IMR-90 (cell line): ENCODE measurements around the gene UPB1. TPM values are rescaled to one million over a fixed set of nuclear protein-coding genes. Genes with fewer than 3 reads are reported as not detected.

ENCODE experiments used
- ATAC-seq: fragments of 200-7000 bp; cut with Tn5 transposase; 2 replicates; pipeline ENCODE4 v1.9.1; 2020; ENCODE audit warnings: low read depth, mild to moderate bottlenecking, moderate library complexity
- BruUV-seq: library from RNA; stranded (reverse); fragments of 400-500 nt; replicated peaks from 2 replicates; lab custom pipeline; 2021; lab: Mats Ljungman, UMichigan
- CTCF ChIA-PET: fragments of 300-600 bp; formaldehyde crosslinking; extraction: SDS; loops from one replicate; lab custom pipeline; 2021; ENCODE audit warnings: antibody characterized with exemption; lab: Yijun Ruan, JAX
- POLR2A ChIA-PET: fragments of 300-600 bp; sonication (Branson Sonifier 250); formaldehyde crosslinking; loops from one replicate; lab custom pipeline; 2022; ENCODE audit warnings: antibody characterized with exemption; ENCODE audit not compliant: unreplicated experiment; lab: Charles Lee
- DNase-seq: peaks from one replicate; pipeline ENCODE4 v3.0.0; 2013
- H2AFZ ChIP-seq: replicated peaks from 2 replicates; pipeline ENCODE3; 2013; ENCODE audit warnings: low read length, mild to moderate bottlenecking; ENCODE audit not compliant: poor library complexity
- H2AK5ac ChIP-seq: 2 replicates; pipeline ENCODE4 v1.6.1; 2013; ENCODE audit warnings: low read depth, low read length, inconsistent platforms
- H2AK9ac ChIP-seq: replicated peaks from 2 replicates; pipeline ENCODE3; 2013; ENCODE audit warnings: mild to moderate bottlenecking, low read depth, low read length, moderate library complexity; ENCODE audit not compliant: poor library complexity
- H2BK120ac ChIP-seq: 2 replicates; pipeline ENCODE4 v1.6.1; 2013; ENCODE audit warnings: low read depth, low read length, inconsistent platforms
- H2BK15ac ChIP-seq: 3 replicates; pipeline ENCODE4 v1.6.1; 2013; ENCODE audit warnings: low read depth, low read length, inconsistent platforms
- H2BK20ac ChIP-seq: 2 replicates; pipeline ENCODE4 v1.6.1; 2013; ENCODE audit warnings: low read depth, mild to moderate bottlenecking, inconsistent platforms, low read length, moderate library complexity
- H2BK5ac ChIP-seq: 2 replicates; pipeline ENCODE4 v1.6.1; 2013; ENCODE audit warnings: mild to moderate bottlenecking, low read depth, low read length, inconsistent platforms; ENCODE audit not compliant: poor library complexity, severe bottlenecking
- H3K14ac ChIP-seq: replicated peaks from 2 replicates; pipeline ENCODE4 v1.6.1; 2013; ENCODE audit warnings: low read depth, low read length, inconsistent platforms
- H3K18ac ChIP-seq: 2 replicates; pipeline ENCODE4 v1.6.1; 2013; ENCODE audit warnings: low read depth, low read length, control low read depth
- H3K23ac ChIP-seq: 2 replicates; pipeline ENCODE4 v1.6.1; 2013; ENCODE audit warnings: low read depth, low read length, inconsistent platforms
- H3K27ac ChIP-seq: 2 replicates; pipeline ENCODE4 v1.5.1; 2013; ENCODE audit warnings: mild to moderate bottlenecking, control low read depth, low read length; ENCODE audit not compliant: insufficient read depth
- H3K27me3 ChIP-seq: 2 replicates; pipeline ENCODE4 v1.6.1; 2013; ENCODE audit warnings: low read length; ENCODE audit not compliant: control insufficient read depth, insufficient read depth
- H3K36me3 ChIP-seq: 2 replicates; pipeline ENCODE4 v1.6.1; 2013; ENCODE audit warnings: low read length, mixed read lengths; ENCODE audit not compliant: control insufficient read depth, insufficient read depth
- H3K4ac ChIP-seq: 2 replicates; pipeline ENCODE4 v1.6.1; 2013; ENCODE audit warnings: low read depth, low read length, inconsistent platforms
- H3K4me1 ChIP-seq: 2 replicates; pipeline ENCODE4 v1.6.1; 2013; ENCODE audit warnings: low read length, mixed read lengths; ENCODE audit not compliant: control insufficient read depth, insufficient read depth
- H3K4me2 ChIP-seq: 2 replicates; pipeline ENCODE4 v1.6.1; 2013; ENCODE audit warnings: low read depth, mild to moderate bottlenecking, control low read depth, low read length, moderate library complexity
- H3K4me3 ChIP-seq: 2 replicates; pipeline ENCODE4 v1.5.1; 2013; ENCODE audit warnings: low read depth, mild to moderate bottlenecking, control low read depth, low read length, moderate library complexity; ENCODE audit not compliant: insufficient read depth
- H3K56ac ChIP-seq: 2 replicates; pipeline ENCODE4 v1.6.1; 2013; ENCODE audit warnings: low read length, inconsistent platforms; ENCODE audit not compliant: insufficient read depth; ENCODE audit errors: extremely low read depth
- H3K79me1 ChIP-seq, 2 experiments: 2 replicates each; pipeline ENCODE4 v1.6.1; 2013; ENCODE audit warnings: low read length in 2 of 2, inconsistent platforms in 1 of 2, low read depth in 1 of 2
- H3K9ac ChIP-seq: 2 replicates; pipeline ENCODE4 v1.6.1; 2013; ENCODE audit warnings: low read depth, low read length, control low read depth
- H3K9me1 ChIP-seq: 2 replicates; pipeline ENCODE4 v1.6.1; 2013; ENCODE audit warnings: low read length, inconsistent platforms; ENCODE audit not compliant: insufficient read depth
- H3K9me3 ChIP-seq: 2 replicates; pipeline ENCODE4 v1.6.1; 2013; ENCODE audit warnings: low read length; ENCODE audit not compliant: control insufficient read depth, insufficient read depth
- H4K20me1 ChIP-seq: 2 replicates; pipeline ENCODE4 v1.6.1; 2013; ENCODE audit warnings: low read length, inconsistent platforms; ENCODE audit not compliant: insufficient read depth
- H4K5ac ChIP-seq: 2 replicates; pipeline ENCODE4 v1.6.1; 2013; ENCODE audit warnings: mild to moderate bottlenecking, low read depth, low read length, control low read depth
- H4K8ac ChIP-seq, 2 experiments: 2 replicates each; pipeline ENCODE4 v1.6.1; 2013; ENCODE audit warnings: low read depth in 2 of 2, low read length in 2 of 2, control low read depth in 1 of 2, inconsistent platforms in 1 of 2
- H4K91ac ChIP-seq: 2 replicates; pipeline ENCODE4 v1.6.1; 2013; ENCODE audit warnings: low read depth, low read length, inconsistent platforms; ENCODE audit not compliant: insufficient read depth
- CEBPB ChIP-seq: IDR thresholded peaks from 2 replicates; pipeline ENCODE4 v1.6.1; 2012; ENCODE audit warnings: low read depth, low read length, improper control_type of control experiment
- MAZ ChIP-seq: IDR thresholded peaks from 2 replicates; pipeline ENCODE4 v1.6.1; 2012; ENCODE audit warnings: low read depth, mild to moderate bottlenecking, low read length, improper control_type of control experiment, moderate library complexity, borderline replicate concordance
- NFE2L2 ChIP-seq: fragments of 150-350 bp; IDR thresholded peaks from 2 replicates; pipeline ENCODE4 v1.6.1; 2016; ENCODE audit warnings: low read depth, mild to moderate bottlenecking, low read length
- WGBS, 2 experiments: methylation state at CpG; one replicate each; pipeline versions ENCODE4 v1.1.5 to v1.1.7; 2013; ENCODE audit warnings: missing lambda C conversion rate in 2 of 2; ENCODE audit not compliant: insufficient read length in 1 of 2; ENCODE audit errors: extremely low coverage in 2 of 2; 5-methylcytosine and 5-hydroxymethylcytosine counted together
- dilution Hi-C: fragments of 300-500 bp; cut with HindIII; formaldehyde crosslinking; loops from one replicate; pipeline ENCODE4 v1.14.3; 2018; ENCODE audit warnings: low sequenced_read_pairs; ENCODE audit not compliant: unreplicated experiment
- in situ Hi-C: fragments of 300-500 bp; cut with MboI; formaldehyde crosslinking; loops from 3 replicates; pipeline ENCODE4 v1.14.3; 2019; ENCODE audit warnings: low sequenced_read_pairs, inconsistent platforms, mixed read lengths
- intact Hi-C: fragments of 100-400 bp; cut with micrococcal nuclease; formaldehyde crosslinking; loops from 2 replicates; pipeline ENCODE4 v1.10.0; 2022
- polyA plus RNA-seq, 3 experiments: library from polyadenylated mRNA; depleted of rRNA; stranded (reverse); fragments of >200 nt; gene quantifications; 2 replicates each; pipeline ENCODE4 v1.2.3, GENCODE V29; 2012; ENCODE audit warnings: low replicate concordance in 1 of 3
- total RNA-seq: library from RNA; depleted of rRNA; stranded (reverse); fragments of >200 nt; gene quantifications from 2 replicates; pipeline ENCODE4 v1.2.3, GENCODE V29; 2012

UPB1 gene
- total and polyA plus RNA-seq, 2 of the 4 experiments (the other 2 are of a cell fraction) = under 0.01 to 0.02 TPM

DNA sequence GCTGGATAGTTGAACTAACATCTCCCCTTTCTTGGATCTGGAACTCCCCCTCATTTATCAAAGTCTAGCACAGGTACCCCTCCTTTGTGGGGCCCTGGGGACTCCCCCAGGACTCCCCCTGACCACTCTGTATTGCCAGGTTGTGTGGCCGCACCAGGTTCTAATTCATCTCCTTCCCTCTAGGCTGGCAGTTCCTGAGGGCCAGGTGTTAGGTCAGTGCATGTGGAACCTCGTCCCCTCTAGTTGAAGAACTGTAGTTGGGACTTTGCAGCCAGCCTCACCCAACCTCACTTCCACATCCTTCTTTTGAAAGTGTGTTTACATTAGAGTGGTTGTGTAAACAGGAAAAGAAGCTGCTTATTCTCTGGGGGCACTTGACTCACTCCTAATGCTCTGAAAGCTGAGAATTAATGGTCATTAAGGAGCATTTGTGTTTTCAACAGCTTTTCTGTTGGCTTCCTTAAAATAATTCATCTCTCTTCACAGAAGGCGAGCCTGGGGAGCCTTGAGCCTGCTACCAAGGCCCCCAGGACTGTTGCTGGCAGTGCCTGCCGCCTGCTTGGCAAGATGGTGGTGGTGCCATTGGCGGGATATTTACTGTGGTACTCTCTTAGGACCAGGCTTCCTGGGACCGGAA lies 11.8 kb downstream of the UPB1 start:
- dilution Hi-C loops = no loop called here
- Histone ChIP-seq H3K9me1 (peaks cover 7% of the 10 kb centered on the region; the same call in 1 of the 2 replicates), H3K14ac (no peak overlapping the region), H4K20me1 (no peaks in the 10 kb centered on the region), H3K9ac (no peak overlapping the region), H2BK120ac (no peak overlapping the region), H3K18ac (no peak overlapping the region), H3K56ac (no peak overlapping the region), H2BK20ac (0 out of 2 replicates have a peak overlapping the region, but pooled peaks have one; percentile 41), H3K36me3 (no peaks in the 10 kb centered on the region), H4K91ac (no peak overlapping the region), H3K27ac (no peak overlapping the region), H2BK15ac (no peak overlapping the region), H3K9me3 (no peaks in the 10 kb centered on the region), H3K4me1 (peaks cover 14% of the 10 kb centered on the region), H3K79me1 (no peaks in the 10 kb centered on the region), H3K27me3 (no peaks in the 10 kb centered on the region), H3K4ac (no peak overlapping the region), H3K23ac (no peak overlapping the region), H2AFZ (no peak overlapping the region), H3K4me3 (no peak overlapping the region), H3K4me2 (0 out of 2 replicates have a peak overlapping the region, but pooled peaks have one; percentile 21), H4K8ac (no peak overlapping the region), H2AK9ac (no peak overlapping the region), H2BK5ac (no peak overlapping the region), H2AK5ac (no peak overlapping the region; the same call in 1 of the 2 replicates), H4K5ac (no peak overlapping the region)
- 63% methylated on average over 1 of the region's 6 CpGs; no CpG with 5 or more reads in 1 of the 2 experiments for WGBS, 2 experiments
- in situ Hi-C loops = no loop called here
- TF ChIP-seq CEBPB (peak; percentile 25; the same call in 1 of the 2 replicates), MAZ (peak; percentile 56; the same call in 1 of the 2 replicates), NFE2L2 (no peak)
- peak; percentile 59 for ATAC-seq
- ChIA-PET POLR2A (no interaction called here), CTCF (interaction anchor here (0.8 kb wide), 1 partner anchor 10 kb away, joined by 3 read pairs; no protein-coding TSS in a partner anchor)
- BruUV-seq = no TSS peak
- intact Hi-C loops = no loop called here
- peak; percentile 45 for DNase-seq
